ENCODE data around the gene CA9. TPM values are rescaled to one million over a fixed set of nuclear protein-coding genes. Genes with fewer than 3 reads are reported as not detected.

Gene CA9
- total RNA-seq, 1 donor from 2014 or later = 0.55 TPM

GRCh38 chr9:35651956-35652828, 21.5 kb upstream of the CA9 start:
- no peaks in the 10 kb centered on the region for H3K9me3 ChIP-seq
- intact Hi-C loops (cut with DNase I) = no loop called here
- DNase-seq = no peak
- H3K4me3 ChIP-seq = no peak overlapping the region
- TF ChIP-seq CTCF (IDR thresholded peaks at IDR 0.05) = no peak
- H3K27ac ChIP-seq = peak overlapping the region; percentile 48
- H3K4me1 ChIP-seq = peaks cover 22% of the 10 kb centered on the region
- H3K27me3 ChIP-seq = no peaks in the 10 kb centered on the region
- peak; percentile 62 for ATAC-seq
- no peaks in the 10 kb centered on the region for H3K36me3 ChIP-seq

DNA sequence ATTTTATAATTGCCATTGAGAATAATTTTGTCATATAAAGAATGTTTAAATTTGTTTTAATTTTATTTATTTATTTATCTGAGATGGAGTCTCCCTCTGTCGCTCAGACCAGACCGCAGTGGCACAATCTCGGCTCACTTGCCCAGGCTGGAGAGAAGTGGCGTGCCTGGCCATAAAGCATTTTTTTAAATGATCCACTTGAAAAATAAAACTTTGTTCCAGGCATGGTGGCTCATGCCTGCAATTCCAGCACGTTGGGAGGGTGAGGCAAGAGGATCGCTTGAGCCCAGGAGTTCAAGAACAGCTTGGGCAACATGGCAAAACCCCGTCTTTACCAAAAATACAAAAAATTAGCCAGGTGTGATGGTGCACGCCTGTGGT, 20.9 kb upstream of the CA9 start:
- H3K27ac ChIP-seq = peak overlapping the region; percentile 48
- no peaks in the 10 kb centered on the region for H3K36me3 ChIP-seq
- ATAC-seq = peak; percentile 3
- intact Hi-C loops (cut with DNase I) = no loop called here
- no peak overlapping the region for H3K4me3 ChIP-seq
- no peak for TF ChIP-seq CTCF (IDR thresholded peaks at IDR 0.05)
- H3K27me3 ChIP-seq = no peaks in the 10 kb centered on the region
- DNase-seq = peak; percentile 75
- H3K4me1 ChIP-seq = peaks cover 23% of the 10 kb centered on the region
- no peaks in the 10 kb centered on the region for H3K9me3 ChIP-seq

GRCh38 chr9:35653611-35654010, 20.1 kb upstream of the CA9 start:
- peaks cover 23% of the 10 kb centered on the region for H3K4me1 ChIP-seq
- intact Hi-C loops (cut with DNase I) = no loop called here
- ATAC-seq = no peak

GRCh38 chr9:35656348-35656747, 17.4 kb upstream of the CA9 start:
- H3K9me3 ChIP-seq = no peaks in the 10 kb centered on the region
- H3K27ac ChIP-seq = peak overlapping the region; percentile 99
- no peak for TF ChIP-seq CTCF (IDR thresholded peaks at IDR 0.05)
- no peak overlapping the region for H3K4me3 ChIP-seq
- ATAC-seq (no peak), DNase-seq (no peak)
- H3K4me1 ChIP-seq = peaks cover 26% of the 10 kb centered on the region
- intact Hi-C loops (cut with DNase I) = no loop called here
- no peaks in the 10 kb centered on the region for H3K27me3 ChIP-seq
- peaks cover 3% of the 10 kb centered on the region for H3K36me3 ChIP-seq

More at GRCh38 chr9:35653611-35654010, 20.1 kb upstream of the CA9 start:
- TF ChIP-seq CTCF (IDR thresholded peaks at IDR 0.05) = no peak
- peak overlapping the region; percentile 48 for H3K27ac ChIP-seq
- DNase-seq = no peak
- H3K36me3 ChIP-seq = no peaks in the 10 kb centered on the region
- no peaks in the 10 kb centered on the region for H3K9me3 ChIP-seq
- no peaks in the 10 kb centered on the region for H3K27me3 ChIP-seq
- H3K4me3 ChIP-seq = no peak overlapping the region

- Histone ChIP-seq H3K27ac (peak overlapping the region; percentile 99), H3K4me3 (peak overlapping the region; percentile 95), H3K4me1 (peaks cover 31% of the 10 kb centered on the region), H3K9me3 (no peaks in the 10 kb centered on the region), H3K36me3 (peaks cover 3% of the 10 kb centered on the region), H3K27me3 (no peaks in the 10 kb centered on the region)
- TF ChIP-seq CTCF (IDR thresholded peaks at IDR 0.05) = no peak
- DNase-seq (no peak), ATAC-seq (peak; percentile 7)
- intact Hi-C loops (cut with DNase I) = no loop called here
Observed at GRCh38 chr9:35656831-35657545, 16.7 kb upstream of the CA9 start.

Measured in upper lobe of right lung (tissue), 1 donor.